HG03175 (cell line): ENCODE results near the gene NDUFAF2.
"Not testable (repeated sequence)": the region's sequence is repeated elsewhere in the genome, so short reads cannot be mapped to it uniquely, and the experiment has no call there.

Experiments used
- ATAC-seq: cut with Tn5 transposase; IDR thresholded peaks from one replicate; pipeline ENCODE4 v1.9.1; 2021; ENCODE audit warnings: mild to moderate bottlenecking, moderate library complexity; ENCODE audit not compliant: unreplicated experiment

NDUFAF2 gene

GRCh38 chr5:61047346-61047745 lies 102.3 kb downstream of the NDUFAF2 start:
- no peak for ATAC-seq

GRCh38 chr5:61048534-61048933 lies 103.5 kb downstream of the NDUFAF2 start:
- no peak for ATAC-seq

- no peak for ATAC-seq
Observed at GRCh38 chr5:61050292-61050691, 105.3 kb downstream of the NDUFAF2 start.

GRCh38 chr5:61051267-61051666 lies 106.3 kb downstream of the NDUFAF2 start:
- ATAC-seq, result no peak

- no peak for ATAC-seq
Observed at GRCh38 chr5:61052882-61053281, 107.9 kb downstream of the NDUFAF2 start.

GRCh38 chr5:61053937-61054336 lies 108.9 kb downstream of the NDUFAF2 start:
- no peak for ATAC-seq

- peak; percentile 55 for ATAC-seq
Observed at GRCh38 chr5:61055434-61056006, 110.5 kb downstream of the NDUFAF2 start.

GRCh38 chr5:61059499-61059898 lies 114.5 kb downstream of the NDUFAF2 start:
- no peak for ATAC-seq

GRCh38 chr5:61069150-61069549 lies 124.1 kb downstream of the NDUFAF2 start:
- no peak for ATAC-seq

GRCh38 chr5:61071526-61071925 lies 126.5 kb downstream of the NDUFAF2 start:
- ATAC-seq, result no peak

- no peak for ATAC-seq
Observed at GRCh38 chr5:61076626-61077025, 131.6 kb downstream of the NDUFAF2 start.

- no peak for ATAC-seq
Observed at GRCh38 chr5:61081741-61082140, 136.7 kb downstream of the NDUFAF2 start.

- ATAC-seq, result no peak
Observed at GRCh38 chr5:61082516-61083280, 137.7 kb downstream of the NDUFAF2 start.

- ATAC-seq, result no peak
Observed at GRCh38 chr5:61084658-61085057, 139.7 kb downstream of the NDUFAF2 start.

- no peak for ATAC-seq
Observed at GRCh38 chr5:61085885-61086284, 140.9 kb downstream of the NDUFAF2 start.

GRCh38 chr5:61087921-61088320 lies 142.9 kb downstream of the NDUFAF2 start:
- no peak for ATAC-seq

- ATAC-seq, result no peak
Observed at GRCh38 chr5:61089351-61089750, 144.3 kb downstream of the NDUFAF2 start.

- not testable (repeated sequence) for ATAC-seq
Observed at GRCh38 chr5:61093046-61093771, 148.2 kb downstream of the NDUFAF2 start.

GRCh38 chr5:61097465-61097864 lies 152.5 kb downstream of the NDUFAF2 start:
- no peak for ATAC-seq

- no peak for ATAC-seq
Observed at GRCh38 chr5:61098251-61098995, 153.4 kb downstream of the NDUFAF2 start.

GRCh38 chr5:61100437-61100836 lies 155.4 kb downstream of the NDUFAF2 start:
- ATAC-seq, result no peak
